ENCODE data around the gene AFF3. TPM values are rescaled to one million over a fixed set of nuclear protein-coding genes. Genes with fewer than 3 reads are reported as not detected.

The AFF3 gene
- total RNA-seq, 1 experiment from 2014 or later = not detected

- ChIA-PET CTCF (no interaction called here), POLR2A (ENCODE audit: low non-redundant PET) (no interaction called here)
- H3K9me3 ChIP-seq (ENCODE audit: low read depth, low read length, poor library complexity, severe bottlenecking) = no peaks in the 10 kb centered on the region
- H3K27ac ChIP-seq (ENCODE audit: low read depth, low read length, poor library complexity, severe bottlenecking) = no peak overlapping the region
- intact Hi-C loops (cut with micrococcal nuclease; ENCODE audit: unreplicated experiment) = no loop called here
- no TSS peak for BruUV-seq (replicated peaks)
- H3K27me3 ChIP-seq (replicated peaks; ENCODE audit: insufficient read depth, low read depth, low read length, poor library complexity) = peaks cover 40% of the 10 kb centered on the region
- no peak for DNase-seq (ENCODE audit: low spot score)
- TF ChIP-seq EZH2 (IDR thresholded peaks at IDR 0.05; ENCODE audit: borderline replicate concordance, low read depth, low read length, poor library complexity, severe bottlenecking) (no peak), CTCF (conservative IDR thresholded peaks at IDR 0.05; ENCODE audit: low read depth, low read length) (no peak)
- H3K4me3 ChIP-seq (ENCODE audit: low read depth, low read length, poor library complexity, severe bottlenecking) = no peak overlapping the region
- no peaks in the 10 kb centered on the region for H3K36me3 ChIP-seq (ENCODE audit: insufficient read depth, low read length, poor library complexity, severe bottlenecking)
- no peaks in the 10 kb centered on the region for H3K4me1 ChIP-seq (ENCODE audit: insufficient read depth, low read length, poor library complexity, severe bottlenecking)
Observed at GRCh38 chr2:99550368-99550767, 592.0 kb downstream of the AFF3 start.

GRCh38 chr2:99545604-99546003, 596.8 kb downstream of the AFF3 start:
- CTCF ChIA-PET = no interaction called here
- H3K27me3 ChIP-seq (replicated peaks; ENCODE audit: insufficient read depth, low read depth, low read length, poor library complexity) = peaks cover 69% of the 10 kb centered on the region
- H3K27ac ChIP-seq (ENCODE audit: low read depth, low read length, poor library complexity, severe bottlenecking) = no peak overlapping the region
- no peak for DNase-seq (ENCODE audit: low spot score)
- H3K4me3 ChIP-seq (ENCODE audit: low read depth, low read length, poor library complexity, severe bottlenecking) = no peak overlapping the region
- no peaks in the 10 kb centered on the region for H3K36me3 ChIP-seq (ENCODE audit: insufficient read depth, low read length, poor library complexity, severe bottlenecking)
- BruUV-seq (replicated peaks) = no TSS peak
- no peaks in the 10 kb centered on the region for H3K9me3 ChIP-seq (ENCODE audit: low read depth, low read length, poor library complexity, severe bottlenecking)
- POLR2A ChIA-PET (ENCODE audit: low non-redundant PET) = no interaction called here
- no peaks in the 10 kb centered on the region for H3K4me1 ChIP-seq (ENCODE audit: insufficient read depth, low read length, poor library complexity, severe bottlenecking)
- intact Hi-C loops (cut with micrococcal nuclease; ENCODE audit: unreplicated experiment) = no loop called here
- TF ChIP-seq EZH2 (IDR thresholded peaks at IDR 0.05; ENCODE audit: borderline replicate concordance, low read depth, low read length, poor library complexity, severe bottlenecking) = no peak
- TF ChIP-seq CTCF (conservative IDR thresholded peaks at IDR 0.05; ENCODE audit: low read depth, low read length) = no peak

GRCh38 chr2:99545066-99545465, 597.3 kb downstream of the AFF3 start:
- DNase-seq (ENCODE audit: low spot score) = no peak
- intact Hi-C loops (cut with micrococcal nuclease; ENCODE audit: unreplicated experiment) = no loop called here
- POLR2A ChIA-PET (ENCODE audit: low non-redundant PET) = no interaction called here

More at GRCh38 chr2:99545066-99545465, 597.3 kb downstream of the AFF3 start:
- CTCF ChIA-PET = interaction anchor here (0.5 kb wide), 1 partner anchor 228 kb away, joined by 3 read pairs; no protein-coding TSS in a partner anchor
- Histone ChIP-seq H3K9me3 (ENCODE audit: low read depth, low read length, poor library complexity, severe bottlenecking) (no peaks in the 10 kb centered on the region), H3K27me3 (replicated peaks; ENCODE audit: insufficient read depth, low read depth, low read length, poor library complexity) (peaks cover 74% of the 10 kb centered on the region), H3K4me1 (ENCODE audit: insufficient read depth, low read length, poor library complexity, severe bottlenecking) (no peaks in the 10 kb centered on the region), H3K4me3 (ENCODE audit: low read depth, low read length, poor library complexity, severe bottlenecking) (no peak overlapping the region), H3K27ac (ENCODE audit: low read depth, low read length, poor library complexity, severe bottlenecking) (no peak overlapping the region), H3K36me3 (ENCODE audit: insufficient read depth, low read length, poor library complexity, severe bottlenecking) (no peaks in the 10 kb centered on the region)
- BruUV-seq (replicated peaks) = no TSS peak
- TF ChIP-seq EZH2 (IDR thresholded peaks at IDR 0.05; ENCODE audit: borderline replicate concordance, low read depth, low read length, poor library complexity, severe bottlenecking) = no peak
- TF ChIP-seq CTCF (conservative IDR thresholded peaks at IDR 0.05; ENCODE audit: low read depth, low read length) = no peak

Measured in A673 (cell line).